ENCODE data around the gene RHOU.
"Not testable (repeated sequence)": the region's sequence is repeated elsewhere in the genome, so short reads cannot be mapped to it uniquely, and the experiment has no call there.

Gene RHOU

GRCh38 chr1:228734881-228735801, at the start of gene RHOU:
Gene RHOU (plus strand): TSS chr1:228735479. CDS start chr1:228735743, 264 bp downstream.
- peak; percentile 31 for TF ChIP-seq CTCF (IDR thresholded peaks at IDR 0.05; ENCODE audit: extremely low read depth, missing control alignments)
- DNase-seq (ENCODE audit: low spot score): peak; percentile 79

GRCh38 chr1:228687587-228687986, 47.7 kb upstream of the RHOU start:
- TF ChIP-seq CTCF (IDR thresholded peaks at IDR 0.05; ENCODE audit: extremely low read depth, missing control alignments): no peak
- no peak for DNase-seq (ENCODE audit: low spot score)

- no peak for DNase-seq (ENCODE audit: low spot score)
- no peak for TF ChIP-seq CTCF (IDR thresholded peaks at IDR 0.05; ENCODE audit: extremely low read depth, missing control alignments)
Measured at GRCh38 chr1:228689255-228689654, 46.0 kb upstream of the RHOU start.

- TF ChIP-seq CTCF (IDR thresholded peaks at IDR 0.05; ENCODE audit: extremely low read depth, missing control alignments): no peak
- no peak for DNase-seq (ENCODE audit: low spot score)
Measured at GRCh38 chr1:228691211-228691610, 44.1 kb upstream of the RHOU start.

- DNase-seq (ENCODE audit: low spot score): peak; percentile 36
- TF ChIP-seq CTCF (IDR thresholded peaks at IDR 0.05; ENCODE audit: extremely low read depth, missing control alignments): no peak
Measured at GRCh38 chr1:228691926-228692325, 43.4 kb upstream of the RHOU start.

GRCh38 chr1:228694447-228694846, 40.8 kb upstream of the RHOU start:
- not testable (repeated sequence) for DNase-seq (ENCODE audit: low spot score)

- TF ChIP-seq CTCF (IDR thresholded peaks at IDR 0.05; ENCODE audit: extremely low read depth, missing control alignments): no peak
Measured at GRCh38 chr1:228695015-228695955, 40.0 kb upstream of the RHOU start.

More at GRCh38 chr1:228695015-228695955, 40.0 kb upstream of the RHOU start:
- no peak for DNase-seq (ENCODE audit: low spot score)
